NCI-H748 (cell line): ENCODE results near the gene EMILIN1.

Source experiments
- DNase-seq: peaks from one replicate; lab custom pipeline; 2025; ENCODE audit not compliant: unreplicated experiment; lab: John Stamatoyannopoulos, UW

The EMILIN1 gene

DNA sequence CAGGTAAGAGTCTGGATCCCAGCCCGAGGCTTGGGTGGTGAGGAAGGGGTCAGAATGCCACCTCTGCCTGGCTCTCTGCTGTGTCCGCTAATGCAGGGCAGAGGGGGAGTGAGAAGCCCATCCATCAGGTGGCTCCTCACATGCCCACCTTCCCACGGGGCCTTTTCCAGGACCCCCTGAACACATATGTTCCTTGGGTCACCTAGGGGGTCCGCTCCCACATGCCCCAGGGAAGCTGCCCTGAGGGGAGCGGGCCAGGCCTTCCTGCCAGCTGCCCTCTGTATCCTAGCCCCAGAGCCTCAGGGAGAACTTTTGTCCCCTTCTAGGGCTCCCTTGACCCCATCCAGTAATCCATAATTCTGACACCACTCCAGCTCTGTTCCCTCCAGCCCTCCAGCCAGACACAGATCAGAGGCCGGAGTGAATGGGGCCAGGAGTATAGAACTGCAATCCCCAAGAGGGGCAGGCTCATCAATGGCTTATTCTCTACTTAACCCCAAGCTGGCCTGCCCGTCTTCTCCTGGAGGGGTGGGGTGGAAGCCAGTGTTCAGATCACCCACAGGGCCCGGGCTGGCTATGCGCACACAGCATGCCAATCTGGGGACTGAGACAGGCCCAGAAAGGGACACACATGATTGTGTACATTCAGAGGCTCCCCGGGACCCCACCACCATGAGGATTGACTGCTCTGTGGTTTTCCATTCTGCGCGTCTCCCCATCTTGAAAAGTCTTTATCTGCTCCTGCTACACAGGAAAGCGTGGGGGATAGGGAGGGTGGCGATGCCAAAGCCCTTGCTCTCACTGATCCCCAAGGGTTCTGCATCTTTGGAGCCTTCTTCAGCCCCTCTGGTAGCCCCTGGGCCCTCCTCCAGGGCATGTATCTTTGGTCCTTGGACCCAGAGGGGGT is 1.1 kb downstream of the EMILIN1 start:
- DNase-seq, result no peak

DNA sequence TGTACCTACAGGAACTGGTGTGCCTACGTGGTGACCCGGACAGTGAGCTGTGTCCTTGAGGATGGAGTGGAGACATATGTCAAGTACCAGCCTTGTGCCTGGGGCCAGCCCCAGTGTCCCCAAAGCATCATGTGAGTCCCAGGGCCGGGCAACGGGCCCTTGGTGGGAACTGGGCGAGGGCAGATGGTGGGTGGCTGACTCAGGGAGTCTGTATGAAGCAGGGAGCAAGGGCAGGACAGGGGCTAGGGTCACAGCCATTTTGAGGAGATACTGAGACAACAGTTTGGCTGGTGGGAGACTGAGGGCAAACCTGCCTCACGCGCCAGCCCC is 1.7 kb downstream of the EMILIN1 start:
- no peak for DNase-seq

GRCh38 chr2:27080603-27080936 is 2.2 kb downstream of the EMILIN1 start:
- no peak for DNase-seq

DNA sequence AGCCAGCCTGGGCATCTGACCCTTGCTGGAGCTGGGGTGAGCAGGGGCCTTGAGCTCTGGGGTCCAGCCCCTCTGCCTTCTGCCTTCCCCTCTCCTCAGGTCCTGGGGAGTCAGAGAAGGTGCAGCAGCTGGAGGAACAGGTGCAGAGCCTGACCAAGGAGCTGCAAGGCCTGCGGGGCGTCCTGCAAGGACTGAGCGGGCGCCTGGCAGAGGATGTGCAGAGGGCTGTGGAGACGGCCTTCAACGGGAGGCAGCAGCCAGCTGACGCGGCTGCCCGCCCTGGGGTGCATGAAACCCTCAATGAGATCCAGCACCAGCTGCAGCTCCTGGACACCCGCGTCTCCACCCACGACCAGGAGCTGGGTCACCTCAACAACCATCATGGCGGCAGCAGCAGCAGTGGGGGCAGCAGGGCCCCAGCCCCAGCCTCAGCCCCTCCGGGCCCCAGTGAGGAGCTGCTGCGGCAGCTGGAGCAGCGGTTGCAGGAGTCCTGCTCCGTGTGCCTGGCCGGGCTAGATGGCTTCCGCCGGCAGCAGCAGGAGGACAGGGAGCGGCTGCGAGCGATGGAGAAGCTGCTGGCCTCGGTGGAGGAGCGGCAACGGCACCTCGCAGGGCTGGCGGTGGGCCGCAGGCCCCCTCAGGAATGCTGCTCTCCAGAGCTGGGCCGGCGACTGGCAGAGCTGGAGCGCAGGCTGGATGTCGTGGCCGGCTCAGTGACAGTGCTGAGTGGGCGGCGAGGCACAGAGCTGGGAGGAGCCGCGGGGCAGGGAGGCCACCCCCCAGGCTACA is 3.8 kb downstream of the EMILIN1 start:
- no peak for DNase-seq

GRCh38 chr2:27082773-27083409 is 4.5 kb downstream of the EMILIN1 start:
- no peak for DNase-seq

DNA sequence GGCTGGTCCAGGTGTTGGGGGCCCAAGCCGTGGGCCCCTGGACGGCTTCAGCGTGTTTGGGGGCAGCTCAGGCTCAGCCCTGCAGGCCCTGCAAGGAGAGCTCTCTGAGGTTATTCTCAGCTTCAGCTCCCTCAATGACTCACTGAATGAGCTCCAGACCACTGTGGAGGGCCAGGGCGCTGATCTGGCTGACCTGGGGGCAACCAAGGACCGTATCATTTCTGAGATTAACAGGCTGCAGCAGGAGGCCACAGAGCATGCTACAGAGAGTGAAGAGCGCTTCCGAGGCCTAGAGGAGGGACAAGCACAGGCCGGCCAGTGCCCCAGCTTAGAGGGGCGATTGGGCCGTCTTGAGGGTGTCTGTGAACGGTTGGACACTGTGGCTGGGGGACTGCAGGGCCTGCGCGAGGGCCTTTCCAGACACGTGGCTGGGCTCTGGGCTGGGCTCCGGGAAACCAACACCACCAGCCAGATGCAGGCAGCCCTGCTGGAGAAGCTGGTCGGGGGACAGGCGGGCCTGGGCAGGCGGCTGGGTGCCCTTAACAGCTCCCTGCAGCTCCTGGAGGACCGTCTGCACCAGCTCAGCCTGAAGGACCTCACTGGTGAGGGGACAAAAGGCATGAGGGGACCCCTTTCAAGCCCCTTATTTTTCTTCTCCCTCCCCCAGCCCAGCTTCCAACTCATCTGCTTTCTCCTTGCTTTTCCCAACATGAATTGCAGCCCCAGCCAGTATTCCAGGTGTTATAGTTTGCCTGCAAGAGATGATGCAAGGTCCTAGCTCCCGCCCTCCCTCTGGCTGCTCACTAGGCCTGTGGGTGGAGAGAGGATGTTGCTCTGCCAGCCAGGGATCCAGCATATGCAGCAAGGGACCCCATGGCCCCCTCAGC is 5.2 kb downstream of the EMILIN1 start:
- DNase-seq, result no peak

DNA sequence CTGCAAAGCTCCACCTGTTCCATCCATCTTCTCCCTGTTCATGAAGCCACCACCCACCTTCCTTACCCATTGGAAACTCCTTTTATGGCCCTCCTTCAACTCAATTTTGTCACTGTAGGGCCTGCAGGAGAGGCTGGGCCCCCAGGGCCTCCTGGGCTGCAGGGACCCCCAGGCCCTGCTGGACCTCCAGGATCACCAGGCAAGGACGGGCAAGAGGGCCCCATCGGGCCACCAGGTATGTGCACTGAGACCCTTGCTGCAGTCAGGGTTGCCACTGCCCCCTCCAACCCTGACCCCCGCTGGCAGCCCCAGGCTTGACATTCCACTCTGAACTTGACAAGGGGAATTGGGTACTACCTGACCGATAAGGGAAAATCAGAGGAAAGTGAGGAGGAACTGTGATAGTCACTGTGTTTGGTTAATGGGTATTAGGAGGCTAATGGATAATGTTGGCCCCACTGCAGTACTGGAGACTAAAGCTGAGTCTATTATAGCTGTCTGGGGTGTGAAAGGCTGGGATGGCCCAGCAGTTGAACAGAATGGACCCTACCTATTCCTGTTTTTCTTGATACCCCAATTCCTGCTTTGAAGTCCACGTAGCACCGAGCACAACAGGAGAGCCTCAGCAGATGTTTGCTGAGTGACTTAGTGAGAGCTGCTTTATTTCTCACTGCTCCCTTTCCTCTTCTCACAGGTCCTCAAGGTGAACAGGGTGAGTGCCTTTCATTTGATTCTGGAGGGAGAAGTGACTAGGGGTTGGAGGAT is 6.1 kb downstream of the EMILIN1 start:
- no peak for DNase-seq

DNA sequence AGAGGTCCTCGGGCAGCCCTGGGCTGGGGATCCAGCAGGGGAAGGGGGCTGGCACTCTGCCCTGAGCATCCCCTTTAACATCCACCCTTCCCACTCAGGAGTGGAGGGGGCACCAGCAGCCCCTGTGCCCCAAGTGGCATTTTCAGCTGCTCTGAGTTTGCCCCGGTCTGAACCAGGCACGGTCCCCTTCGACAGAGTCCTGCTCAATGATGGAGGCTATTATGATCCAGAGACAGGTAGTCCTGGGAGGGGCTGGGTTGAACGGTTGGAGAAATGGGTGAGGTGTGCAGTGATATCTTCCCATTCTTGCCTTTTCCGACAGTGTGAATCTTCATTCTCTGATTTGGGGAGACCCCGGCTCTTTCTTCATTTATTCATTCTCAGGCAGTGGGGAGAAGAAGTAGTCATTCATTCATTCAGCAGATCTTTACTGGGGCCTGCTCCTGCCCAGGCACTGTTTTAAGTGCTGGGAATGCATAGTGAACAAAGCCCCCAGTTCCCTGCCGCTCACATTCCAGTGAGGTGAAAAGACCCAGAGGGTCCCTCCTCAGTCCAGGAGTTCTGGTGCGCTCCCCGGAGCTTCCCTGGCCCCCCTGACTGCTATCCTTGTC is 6.8 kb downstream of the EMILIN1 start:
- DNase-seq, result no peak

DNA sequence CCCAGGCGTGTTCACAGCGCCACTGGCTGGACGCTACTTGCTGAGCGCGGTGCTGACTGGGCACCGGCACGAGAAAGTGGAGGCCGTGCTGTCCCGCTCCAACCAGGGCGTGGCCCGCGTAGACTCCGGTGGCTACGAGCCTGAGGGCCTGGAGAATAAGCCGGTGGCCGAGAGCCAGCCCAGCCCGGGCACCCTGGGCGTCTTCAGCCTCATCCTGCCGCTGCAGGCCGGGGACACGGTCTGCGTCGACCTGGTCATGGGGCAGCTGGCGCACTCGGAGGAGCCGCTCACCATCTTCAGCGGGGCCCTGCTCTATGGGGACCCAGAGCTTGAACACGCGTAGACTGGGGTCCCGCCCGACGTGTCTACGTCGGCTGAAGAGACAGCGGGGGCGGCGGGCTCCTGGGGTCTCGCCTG is 7.3 kb downstream of the EMILIN1 start:
- peak; percentile 74 for DNase-seq

- DNase-seq, result peak; percentile 93
Observed at GRCh38 chr2:27086090-27086723, 7.8 kb downstream of the EMILIN1 start.

DNA sequence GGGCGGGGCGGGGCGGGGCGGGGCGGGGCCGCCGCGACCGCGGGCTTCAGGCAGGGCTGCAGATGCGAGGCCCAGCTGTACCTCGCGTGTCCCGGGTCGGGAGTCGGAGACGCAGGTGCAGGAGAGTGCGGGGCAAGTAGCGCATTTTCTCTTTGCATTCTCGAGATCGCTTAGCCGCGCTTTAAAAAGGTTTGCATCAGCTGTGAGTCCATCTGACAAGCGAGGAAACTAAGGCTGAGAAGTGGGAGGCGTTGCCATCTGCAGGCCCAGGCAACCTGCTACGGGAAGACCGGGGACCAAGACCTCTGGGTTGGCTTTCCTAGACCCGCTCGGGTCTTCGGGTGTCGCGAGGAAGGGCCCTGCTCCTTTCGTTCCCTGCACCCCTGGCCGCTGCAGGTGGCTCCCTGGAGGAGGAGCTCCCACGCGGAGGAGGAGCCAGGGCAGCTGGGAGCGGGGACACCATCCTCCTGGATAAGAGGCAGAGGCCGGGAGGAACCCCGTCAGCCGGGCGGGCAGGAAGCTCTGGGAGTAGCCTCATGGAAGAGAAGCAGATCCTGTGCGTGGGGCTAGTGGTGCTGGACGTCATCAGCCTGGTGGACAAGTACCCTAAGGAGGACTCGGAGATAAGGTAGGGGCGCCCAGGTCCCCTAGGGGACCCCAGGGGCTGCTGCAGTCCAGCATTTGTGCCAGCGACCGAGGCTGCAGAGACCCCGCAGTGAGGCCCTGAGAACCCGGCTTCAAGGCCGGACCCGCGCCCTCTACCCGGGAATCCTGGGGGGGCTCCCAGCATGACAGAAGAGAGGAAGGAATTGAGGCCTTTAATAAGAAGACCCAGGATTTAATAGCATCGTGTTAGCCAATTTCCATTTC is 8.5 kb downstream of the EMILIN1 start, which contains the start of gene KHK:
Gene KHK, plus strand, starts transcription at position 49 of the 870 bp plus-strand sequence. Its CDS starts 488 bp downstream, at position 537.
- peak; percentile 84 for DNase-seq

- DNase-seq, result no peak
Observed at GRCh38 chr2:27087823-27088410, 9.5 kb downstream of the EMILIN1 start.

DNA sequence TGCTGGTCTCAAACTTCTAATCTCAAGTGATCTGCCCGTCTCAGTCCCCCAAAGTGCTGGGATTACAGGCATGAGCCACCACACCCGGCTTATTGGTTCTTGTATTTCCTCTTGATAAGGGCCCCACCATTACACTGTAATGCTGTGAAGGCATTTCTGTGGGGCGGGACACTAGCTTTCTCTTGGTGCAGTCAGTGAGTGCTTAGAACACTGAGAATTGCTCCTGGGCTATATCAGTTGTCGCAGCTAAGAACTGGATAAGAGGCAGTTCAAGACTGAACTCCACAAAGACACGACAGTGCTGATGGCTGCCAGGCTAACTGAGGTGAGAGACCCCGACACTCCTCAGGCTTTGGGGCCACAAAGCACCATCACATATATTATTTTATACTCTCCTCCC is 10.2 kb downstream of the EMILIN1 start:
- DNase-seq, result no peak

DNA sequence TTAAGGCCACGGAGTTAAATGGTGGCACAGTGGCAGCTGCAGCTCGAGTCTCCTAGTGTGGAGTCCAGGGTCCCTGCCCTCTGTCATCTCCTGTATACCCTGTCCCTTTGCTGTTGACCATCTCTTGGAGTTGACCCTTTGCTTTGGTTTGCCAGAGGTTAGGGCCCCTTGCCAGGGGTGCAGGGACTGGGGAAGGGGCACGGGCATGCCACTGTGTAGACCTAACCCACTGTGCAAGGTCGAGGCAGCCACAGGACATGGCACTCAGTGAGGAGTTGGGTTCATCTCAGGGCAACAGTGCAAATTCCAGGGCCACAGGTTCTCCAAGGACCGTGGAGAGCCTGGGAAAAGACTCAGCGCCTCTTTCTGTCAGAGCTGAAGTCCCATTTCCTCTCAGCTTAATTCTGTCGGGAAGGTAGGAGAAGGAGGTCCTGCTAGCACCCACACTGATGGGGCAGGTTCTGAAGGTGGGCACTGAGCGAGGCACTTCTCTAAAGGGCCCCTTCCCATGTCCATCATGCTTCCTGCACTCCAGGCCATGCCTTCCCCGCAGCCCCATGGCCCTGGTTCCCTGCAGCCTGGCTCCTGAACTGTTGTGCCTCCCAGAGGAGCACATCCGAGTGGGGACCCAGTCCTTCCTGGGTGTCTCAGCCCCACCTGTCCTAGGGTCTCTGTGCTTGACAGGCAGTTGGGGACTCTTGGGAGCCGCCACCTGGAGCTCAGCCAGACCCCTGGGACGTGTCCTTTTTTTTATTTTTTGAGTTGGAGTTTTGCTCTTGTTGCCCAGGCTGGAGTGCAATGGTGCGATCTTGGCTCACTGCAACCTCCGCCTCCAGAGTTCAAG is 10.9 kb downstream of the EMILIN1 start:
- DNase-seq, result no peak

GRCh38 chr2:27091746-27092695 is 13.6 kb downstream of the EMILIN1 start:
- no peak for DNase-seq
